A673 (cell line): ENCODE data around the gene RASGRP1. TPM values are rescaled to one million over a fixed set of nuclear protein-coding genes. Genes with fewer than 3 reads are reported as not detected.
A peak's percentile ranks its signal among the peaks of the same experiment; 100 is the strongest.

Source experiments
- Bru-seq: library from RNA; stranded (reverse); fragments of 400-500 nt; gene quantifications from one replicate; lab custom pipeline; 2021; lab: Mats Ljungman, UMichigan
- BruChase-seq, 2 experiments: library from RNA; stranded (reverse); fragments of 400-500 nt; gene quantifications; one replicate each; lab custom pipeline; 2021; lab: Mats Ljungman, UMichigan
- BruUV-seq: library from RNA; stranded (reverse); fragments of 400-500 nt; replicated peaks from 2 replicates; lab custom pipeline; 2021; lab: Mats Ljungman, UMichigan
- CTCF ChIA-PET: fragments of 300-600 bp; sonication (Branson Sonifier 250); formaldehyde crosslinking; loops from one replicate; lab custom pipeline; 2022; ENCODE audit warnings: antibody characterized with exemption; lab: Charles Lee
- POLR2A ChIA-PET: fragments of 300-600 bp; sonication (Branson Sonifier 250); formaldehyde crosslinking; loops from one replicate; lab custom pipeline; 2022; ENCODE audit warnings: antibody characterized with exemption; ENCODE audit not compliant: low non-redundant PET; lab: Charles Lee
- DNase-seq: peaks from one replicate; pipeline ENCODE4 v3.0.0-alpha.2; 2015; ENCODE audit warnings: low spot score
- H3K27ac ChIP-seq: fragments of 200-600 bp; sonication (generic); 2 replicates; pipeline ENCODE4 v1.5.1; 2016; ENCODE audit warnings: mixed run types, low read depth, mild to moderate bottlenecking, mixed read lengths, antibody characterized with exemption, low read length; ENCODE audit not compliant: poor library complexity, severe bottlenecking
- H3K27me3 ChIP-seq: fragments of 200-600 bp; sonication (generic); replicated peaks from 2 replicates; pipeline ENCODE4 v1.6.1; 2017; ENCODE audit warnings: mixed run types, low read depth, mild to moderate bottlenecking, mixed read lengths, antibody characterized with exemption, low read length; ENCODE audit not compliant: insufficient read depth, poor library complexity
- H3K36me3 ChIP-seq: fragments of 200-600 bp; sonication (generic); 2 replicates; pipeline ENCODE4 v1.6.1; 2016; ENCODE audit warnings: mixed run types, mild to moderate bottlenecking, mixed read lengths, antibody characterized with exemption, low read length; ENCODE audit not compliant: insufficient read depth, poor library complexity, severe bottlenecking
- H3K4me1 ChIP-seq: fragments of 200-600 bp; sonication (generic); 2 replicates; pipeline ENCODE4 v1.6.1; 2017; ENCODE audit warnings: mixed run types, mild to moderate bottlenecking, mixed read lengths, antibody characterized with exemption, low read length; ENCODE audit not compliant: insufficient read depth, poor library complexity, severe bottlenecking
- H3K4me3 ChIP-seq: fragments of 200-600 bp; sonication (generic); 2 replicates; pipeline ENCODE4 v1.5.1; 2016; ENCODE audit warnings: low read depth, mixed run types, mild to moderate bottlenecking, mixed read lengths, low read length; ENCODE audit not compliant: poor library complexity, severe bottlenecking
- H3K9me3 ChIP-seq: fragments of 200-600 bp; sonication (generic); 2 replicates; pipeline ENCODE4 v1.6.1; 2016; ENCODE audit warnings: mixed run types, low read depth, mild to moderate bottlenecking, mixed read lengths, antibody characterized with exemption, low read length; ENCODE audit not compliant: poor library complexity, severe bottlenecking
- CTCF ChIP-seq: fragments of 300-800, 200-600 bp; sonication (generic); conservative IDR thresholded peaks from 2 replicates; pipeline ENCODE4 v1.5.1; 2017; ENCODE audit warnings: low read depth, mild to moderate bottlenecking, antibody characterized with exemption, low read length, moderate library complexity, mixed read lengths
- EZH2 ChIP-seq: fragments of 200-600 bp; sonication (generic); IDR thresholded peaks from 2 replicates; pipeline ENCODE4 v1.6.1; 2017; ENCODE audit warnings: borderline replicate concordance, low read depth, mild to moderate bottlenecking, mixed read lengths, antibody characterized with exemption, low read length; ENCODE audit not compliant: poor library complexity, severe bottlenecking
- intact Hi-C: fragments of 100-400 bp; cut with micrococcal nuclease; formaldehyde crosslinking; loops from one replicate; pipeline ENCODE4 v1.10.0; 2022; ENCODE audit not compliant: unreplicated experiment
- long read RNA-seq: library from polyadenylated mRNA; stranded (forward); transcript quantifications from one replicate; pipeline ENCODE4 v2.0.0, GENCODE V29; 2022
- total RNA-seq: library from RNA; stranded (reverse); gene quantifications from 2 replicates; pipeline ENCODE4 v1.2.3, GENCODE V29; 2021

The RASGRP1 gene
- total RNA-seq (not detected in 2 replicates), Bru-seq, nascent RNA (percentile 7 among the genes with signal in this experiment), BruChase-seq, experiment 1, labeled RNA remaining after a 2-hour chase (percentile 5 among the genes with signal in this experiment), BruChase-seq, experiment 2, labeled RNA remaining after a 6-hour chase (percentile 5 among the genes with signal in this experiment)
- long read RNA-seq, partial matches to known transcripts, result 0 of 26 reads
- long read RNA-seq, other reads (novel, unspliced or antisense), result 26 of 26 reads

GRCh38 chr15:38564557-38565286 lies at the start of gene RASGRP1:
TSS of gene RASGRP1 (minus strand) at chr15:38564814. CDS start at chr15:38564628, 186 bp downstream.
- intact Hi-C loops, result no loop called here
- peak within 1 kb of the TSS; percentile 49 for H3K4me3 ChIP-seq
- TF ChIP-seq EZH2 (no peak), CTCF (0 out of 2 replicates have a peak, but pooled peaks have one; percentile 19)
- peak; percentile 63 for DNase-seq
- no peaks in the 10 kb centered on the region for H3K4me1 ChIP-seq
- H3K9me3 ChIP-seq, result no peaks in the 10 kb centered on the region
- H3K36me3 ChIP-seq, result no peaks in the 10 kb centered on the region
- ChIA-PET CTCF (interaction anchor here (1.2 to 1.5 kb wide), 2 partner anchors 119 to 126 kb away, joined by 8 to 9 read pairs; no protein-coding TSS in a partner anchor), POLR2A (no interaction called here)
- H3K27me3 ChIP-seq, result peaks cover 47% of the 10 kb centered on the region
- no peak within 1 kb of the TSS for H3K27ac ChIP-seq
- BruUV-seq, result no TSS peak

- ChIA-PET CTCF (no interaction called here), POLR2A (no interaction called here)
- Histone ChIP-seq H3K36me3 (no peaks in the 10 kb centered on the region), H3K27me3 (peaks cover 32% of the 10 kb centered on the region), H3K27ac (no peak overlapping the region), H3K4me1 (no peaks in the 10 kb centered on the region), H3K4me3 (no peak overlapping the region), H3K9me3 (no peaks in the 10 kb centered on the region)
- intact Hi-C loops, result no loop called here
- TF ChIP-seq EZH2 (no peak), CTCF (no peak)
- no TSS peak for BruUV-seq
- no peak for DNase-seq
Observed at GRCh38 chr15:38613085-38613484, 48.5 kb upstream of the RASGRP1 start.

GRCh38 chr15:38612159-38612863 lies 47.7 kb upstream of the RASGRP1 start:
- H3K27me3 ChIP-seq, result peaks cover 24% of the 10 kb centered on the region
- DNase-seq, result no peak
- H3K27ac ChIP-seq, result no peak overlapping the region
- intact Hi-C loops, result no loop called here
- CTCF ChIA-PET, result no interaction called here
- no peaks in the 10 kb centered on the region for H3K4me1 ChIP-seq
- no peaks in the 10 kb centered on the region for H3K36me3 ChIP-seq
- no peaks in the 10 kb centered on the region for H3K9me3 ChIP-seq
- BruUV-seq, result no TSS peak
- POLR2A ChIA-PET, result no interaction called here
- H3K4me3 ChIP-seq, result no peak overlapping the region
- TF ChIP-seq EZH2 (no peak), CTCF (no peak)
